BE2C (cell line): ENCODE results near the gene F7.

Experiments
- DNase-seq: peaks from one replicate; pipeline ENCODE4 v3.0.0-alpha.2; 2020
- H3K27me3 ChIP-seq: fragments of 250-450 bp; sonication (Bioruptor Pico); 2 replicates; pipeline ENCODE4 v1.5.1; 2020; ENCODE audit warnings: mild to moderate bottlenecking
- H3K36me3 ChIP-seq: fragments of 250-450 bp; sonication (Bioruptor Pico); 2 replicates; pipeline ENCODE4 v1.5.1; 2020; ENCODE audit warnings: mild to moderate bottlenecking
- H3K4me1 ChIP-seq: fragments of 250-450 bp; sonication (Bioruptor Pico); 2 replicates; pipeline ENCODE4 v1.5.1; 2020
- H3K4me3 ChIP-seq: 2 replicates; pipeline ENCODE4 v1.5.1; 2011; ENCODE audit warnings: low read depth, low read length
- H3K9me3 ChIP-seq: fragments of 250-450 bp; sonication (Bioruptor Pico); 2 replicates; pipeline ENCODE4 v1.5.1; 2020
- TF ChIP-seq, protein P1 (sequence below): IDR thresholded peaks from 2 replicates; pipeline ENCODE4 v1.5.1; 2012; ENCODE audit warnings: mild to moderate bottlenecking, low read depth, low read length

Gene F7

DNA sequence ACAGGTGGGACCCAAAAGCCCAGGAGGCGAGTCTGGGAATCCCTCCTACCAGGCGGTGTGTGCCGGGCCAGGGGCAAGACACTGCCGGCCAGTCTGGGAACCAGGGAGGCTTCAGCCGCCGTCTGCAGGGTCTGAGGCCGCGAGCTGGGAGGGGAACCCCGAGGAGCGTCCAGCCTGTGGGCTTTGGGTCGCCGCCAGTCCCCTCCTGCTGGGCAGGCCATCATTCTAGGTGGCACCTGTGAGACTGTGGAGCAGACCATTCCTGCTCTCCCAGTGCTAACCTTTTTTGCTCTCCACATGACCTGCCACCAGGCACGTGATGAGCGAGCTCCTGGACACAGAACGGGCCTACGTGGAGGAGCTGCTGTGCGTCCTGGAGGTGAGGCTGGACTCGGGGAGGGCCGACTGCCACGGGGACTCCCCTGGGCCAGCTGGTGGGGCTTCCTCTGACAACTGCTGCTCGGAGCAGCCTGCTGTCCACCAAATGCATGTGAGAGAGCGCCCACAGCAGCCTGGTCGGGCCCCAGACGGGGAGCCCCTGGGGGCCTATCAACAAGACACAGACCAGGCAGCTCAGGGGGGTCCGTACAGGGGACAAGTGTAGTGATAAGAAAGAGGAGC lies 24.6 kb upstream of the F7 start:
- H3K27me3 ChIP-seq, result no peaks in the 10 kb centered on the region

DNA sequence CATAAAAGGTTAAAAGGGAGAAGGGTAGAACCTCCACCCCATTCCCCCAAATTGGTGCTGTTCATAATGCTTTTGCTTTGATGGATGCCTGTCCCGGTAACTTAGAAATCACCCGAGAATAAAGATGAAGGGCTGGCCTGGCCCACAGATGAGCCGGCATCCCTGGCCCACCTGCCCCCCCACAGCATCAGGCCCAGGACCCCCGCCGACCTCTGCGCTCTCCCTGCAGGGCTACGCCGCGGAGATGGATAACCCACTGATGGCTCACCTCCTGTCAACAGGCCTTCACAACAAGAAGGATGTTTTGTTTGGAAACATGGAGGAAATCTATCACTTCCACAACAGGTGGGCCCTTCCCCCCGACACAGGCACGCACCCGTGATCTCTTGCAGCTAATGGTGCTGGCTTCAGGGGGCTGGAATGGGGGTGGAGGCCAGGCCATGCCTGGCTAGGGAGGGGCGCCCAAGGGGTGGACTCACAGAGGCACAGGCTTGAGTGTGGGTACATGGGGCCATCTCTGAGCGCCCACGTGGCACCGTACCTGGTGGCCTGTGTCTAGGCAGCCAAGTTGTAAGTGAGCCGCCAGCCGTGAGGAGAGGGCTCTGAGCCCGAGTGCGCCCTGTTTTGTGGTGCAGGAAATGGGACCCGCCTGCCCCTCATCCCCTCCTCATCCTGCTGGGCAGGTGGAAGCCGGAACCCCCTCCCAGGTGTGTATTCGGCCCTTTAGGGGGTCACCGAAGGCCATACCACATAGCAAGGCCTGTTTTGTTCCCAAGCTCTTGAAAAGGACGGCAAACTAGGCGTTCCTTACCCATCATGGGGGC lies 23.2 kb upstream of the F7 start:
- no peak overlapping the region for H3K4me3 ChIP-seq
- no peaks in the 10 kb centered on the region for H3K27me3 ChIP-seq
- DNase-seq, result no peak
- TF ChIP-seq, protein P1, sequence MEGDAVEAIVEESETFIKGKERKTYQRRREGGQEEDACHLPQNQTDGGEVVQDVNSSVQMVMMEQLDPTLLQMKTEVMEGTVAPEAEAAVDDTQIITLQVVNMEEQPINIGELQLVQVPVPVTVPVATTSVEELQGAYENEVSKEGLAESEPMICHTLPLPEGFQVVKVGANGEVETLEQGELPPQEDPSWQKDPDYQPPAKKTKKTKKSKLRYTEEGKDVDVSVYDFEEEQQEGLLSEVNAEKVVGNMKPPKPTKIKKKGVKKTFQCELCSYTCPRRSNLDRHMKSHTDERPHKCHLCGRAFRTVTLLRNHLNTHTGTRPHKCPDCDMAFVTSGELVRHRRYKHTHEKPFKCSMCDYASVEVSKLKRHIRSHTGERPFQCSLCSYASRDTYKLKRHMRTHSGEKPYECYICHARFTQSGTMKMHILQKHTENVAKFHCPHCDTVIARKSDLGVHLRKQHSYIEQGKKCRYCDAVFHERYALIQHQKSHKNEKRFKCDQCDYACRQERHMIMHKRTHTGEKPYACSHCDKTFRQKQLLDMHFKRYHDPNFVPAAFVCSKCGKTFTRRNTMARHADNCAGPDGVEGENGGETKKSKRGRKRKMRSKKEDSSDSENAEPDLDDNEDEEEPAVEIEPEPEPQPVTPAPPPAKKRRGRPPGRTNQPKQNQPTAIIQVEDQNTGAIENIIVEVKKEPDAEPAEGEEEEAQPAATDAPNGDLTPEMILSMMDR, result no peak
- no peaks in the 10 kb centered on the region for H3K9me3 ChIP-seq
- no peaks in the 10 kb centered on the region for H3K36me3 ChIP-seq
- no peaks in the 10 kb centered on the region for H3K4me1 ChIP-seq

More for the DNA sequence above, 24.6 kb upstream of the F7 start:
- Histone ChIP-seq H3K36me3 (peaks cover 7% of the 10 kb centered on the region; the same call in 1 of the 2 replicates), H3K4me3 (no peak overlapping the region), H3K9me3 (no peaks in the 10 kb centered on the region), H3K4me1 (no peaks in the 10 kb centered on the region)
- TF ChIP-seq, protein P1, result no peak
- peak; percentile 70 for DNase-seq

DNA sequence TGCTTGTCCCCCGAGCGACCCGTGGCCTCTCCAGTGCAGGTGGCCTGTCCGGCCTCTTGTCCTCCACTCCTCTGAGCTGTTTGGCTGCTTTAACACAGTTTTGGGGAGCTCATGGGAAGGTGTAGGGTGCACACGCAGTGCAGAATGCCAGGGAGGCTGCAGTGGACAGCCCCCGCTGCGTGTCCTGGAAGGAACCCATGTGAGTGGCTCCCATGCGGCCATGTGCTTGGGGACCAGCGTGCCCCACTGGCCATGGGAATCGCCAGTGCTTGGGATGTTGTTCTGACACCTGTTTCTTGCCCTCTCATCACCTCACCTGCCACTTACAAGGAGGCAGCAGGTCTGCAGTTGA lies 22.6 kb upstream of the F7 start:
- no peak for DNase-seq
- no peak overlapping the region for H3K4me3 ChIP-seq
- no peaks in the 10 kb centered on the region for H3K9me3 ChIP-seq
- no peaks in the 10 kb centered on the region for H3K27me3 ChIP-seq
- no peaks in the 10 kb centered on the region for H3K36me3 ChIP-seq
- TF ChIP-seq, protein P1, result no peak
- no peaks in the 10 kb centered on the region for H3K4me1 ChIP-seq

DNA sequence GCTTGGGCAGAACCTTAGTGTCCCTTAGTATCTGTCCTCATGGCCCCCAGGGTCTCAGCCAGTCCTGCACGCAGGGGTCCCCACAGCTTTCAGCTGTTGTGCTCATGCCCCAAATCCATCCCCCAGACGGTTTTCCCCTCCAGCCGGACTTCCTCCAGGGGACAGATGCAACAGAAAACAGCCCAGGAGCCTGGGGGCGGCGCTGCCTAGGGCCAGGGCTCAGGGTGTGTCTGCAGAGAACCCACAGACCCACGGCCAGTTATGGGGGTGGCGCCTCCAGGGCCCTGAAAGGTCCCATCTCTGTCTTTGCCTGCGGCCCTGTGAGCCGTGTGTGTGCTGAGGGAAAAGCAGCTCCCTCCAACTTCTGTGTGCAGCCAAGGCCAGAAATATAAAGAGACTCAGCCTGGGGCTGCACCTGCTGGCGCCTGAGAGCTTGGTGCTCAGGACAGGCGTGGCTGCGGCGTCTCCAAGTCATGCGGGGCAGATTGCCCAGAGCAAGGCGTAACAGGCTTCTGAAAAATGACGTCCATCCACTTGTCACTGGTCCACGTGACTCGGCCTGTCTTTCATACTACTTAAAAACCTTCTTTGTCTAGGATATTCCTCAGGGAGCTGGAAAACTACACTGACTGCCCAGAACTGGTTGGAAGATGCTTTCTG lies 22.1 kb upstream of the F7 start:
- Histone ChIP-seq H3K36me3 (no peaks in the 10 kb centered on the region), H3K27me3 (no peaks in the 10 kb centered on the region), H3K4me3 (no peak overlapping the region), H3K4me1 (no peaks in the 10 kb centered on the region), H3K9me3 (no peaks in the 10 kb centered on the region)
- DNase-seq, result peak; percentile 50
- TF ChIP-seq, protein P1, result no peak

DNA sequence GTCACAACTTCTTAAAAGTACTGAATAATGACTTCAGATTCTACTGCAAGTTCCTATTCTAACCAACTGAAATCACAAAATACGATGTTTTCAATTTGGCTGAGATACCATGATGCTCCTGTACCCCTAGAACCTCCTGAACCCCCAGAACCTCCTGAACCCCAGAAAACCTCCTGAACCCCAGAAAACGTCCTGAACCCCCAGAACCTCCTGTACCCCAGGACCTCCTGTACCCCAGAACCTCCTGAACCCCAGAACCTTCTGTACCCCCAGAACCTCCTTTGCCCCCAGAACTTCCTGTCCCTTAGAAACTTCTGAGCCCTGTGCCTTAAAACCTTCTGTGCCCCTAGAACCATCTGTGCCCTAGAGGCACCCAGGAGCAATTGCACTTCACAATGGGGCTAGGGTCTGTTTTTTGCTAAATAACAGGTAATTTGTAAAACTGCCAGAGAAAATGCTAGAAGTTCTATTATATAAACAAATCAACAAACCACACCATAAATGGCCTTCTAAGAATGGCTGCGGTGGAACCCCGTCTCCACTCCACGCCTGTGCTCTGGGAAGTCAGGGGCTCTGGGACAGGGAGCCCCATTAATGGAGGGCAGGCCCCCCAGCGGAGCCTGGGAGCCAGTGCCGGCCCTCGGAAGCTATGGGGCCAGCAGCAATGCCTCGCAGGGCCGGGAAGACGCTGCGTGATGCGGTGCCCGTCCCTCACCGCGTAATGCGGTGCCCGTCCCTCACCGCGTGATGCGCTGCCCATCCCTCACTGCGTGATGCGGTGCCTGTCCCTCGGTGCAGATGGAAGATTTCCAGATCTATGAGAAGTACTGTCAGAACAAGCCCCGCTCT lies 21.3 kb upstream of the F7 start:
- no peaks in the 10 kb centered on the region for H3K36me3 ChIP-seq
- H3K4me1 ChIP-seq, result no peaks in the 10 kb centered on the region
- TF ChIP-seq, protein P1, result peak; percentile 44

More for the DNA sequence above, 21.3 kb upstream of the F7 start:
- H3K4me3 ChIP-seq, result no peak overlapping the region
- H3K27me3 ChIP-seq, result no peaks in the 10 kb centered on the region
- DNase-seq, result no peak
- no peaks in the 10 kb centered on the region for H3K9me3 ChIP-seq
